WTC11 (cell line): ENCODE data around the gene MIPEP. TPM values are rescaled to one million over a fixed set of nuclear protein-coding genes. Genes with fewer than 3 reads are reported as not detected.

Experiments
- ATAC-seq: fragments of 200-7000 bp; cut with Tn5 transposase; 2 replicates; pipeline ENCODE4 v1.10.0; 2021; ENCODE audit warnings: mild to moderate bottlenecking, moderate library complexity
- CTCF ChIA-PET: fragments of 300-600 bp; sonication (Branson Sonifier 250); formaldehyde crosslinking; loops from one replicate; lab custom pipeline; 2021; ENCODE audit warnings: antibody characterized with exemption; lab: Charles Lee
- POLR2A ChIA-PET: fragments of 350-600 bp; sonication (Branson Sonifier 250); formaldehyde crosslinking; loops from one replicate; lab custom pipeline; 2021; ENCODE audit warnings: antibody characterized with exemption; lab: Charles Lee
- DNase-seq: peaks from one replicate; pipeline ENCODE4 v3.0.0; 2021; ENCODE audit warnings: low spot score
- H3K27ac Mint-ChIP-seq: 2 replicates; pipeline ENCODE4 v1.8.0; 2021; ENCODE audit warnings: mixed read lengths
- H3K27me3 Mint-ChIP-seq: 2 replicates; pipeline ENCODE4 v1.8.0; 2021; ENCODE audit warnings: low read depth, mild to moderate bottlenecking, moderate library complexity, mixed read lengths
- H3K36me3 Mint-ChIP-seq: 2 replicates; pipeline ENCODE4 v1.8.0; 2021; ENCODE audit warnings: mixed read lengths
- H3K4me1 Mint-ChIP-seq: 2 replicates; pipeline ENCODE4 v1.8.0; 2022; ENCODE audit warnings: mixed read lengths
- H3K4me3 Mint-ChIP-seq: 2 replicates; pipeline ENCODE4 v1.8.0; 2021; ENCODE audit warnings: mild to moderate bottlenecking, moderate library complexity, mixed read lengths
- H3K9me3 Mint-ChIP-seq: 2 replicates; pipeline ENCODE4 v1.8.0; 2021; ENCODE audit warnings: mixed read lengths
- ATF1 ChIP-seq: sonication (generic); formaldehyde crosslinking; IDR thresholded peaks from 2 replicates; pipeline ENCODE4 v1.8.1; 2023; ENCODE audit warnings: mild to moderate bottlenecking, moderate library complexity, missing genetic modification reagents
- ATF6 ChIP-seq: sonication (generic); formaldehyde crosslinking; IDR thresholded peaks from 2 replicates; pipeline ENCODE4 v1.8.1; 2023; ENCODE audit warnings: mild to moderate bottlenecking, missing genetic modification reagents
- CREM ChIP-seq: sonication (generic); formaldehyde crosslinking; IDR thresholded peaks from 2 replicates; pipeline ENCODE4 v1.8.1; 2022; ENCODE audit warnings: mild to moderate bottlenecking, missing genetic modification reagents, moderate library complexity
- ESRRA ChIP-seq: sonication (generic); formaldehyde crosslinking; IDR thresholded peaks from 2 replicates; pipeline ENCODE4 v1.8.1; 2022; ENCODE audit warnings: mild to moderate bottlenecking, missing genetic modification reagents, borderline replicate concordance
- ETV6 ChIP-seq: sonication (generic); formaldehyde crosslinking; IDR thresholded peaks from 2 replicates; pipeline ENCODE4 v1.8.1; 2022; ENCODE audit warnings: mild to moderate bottlenecking, missing genetic modification reagents
- GABPB1 ChIP-seq: sonication (generic); formaldehyde crosslinking; IDR thresholded peaks from 2 replicates; pipeline ENCODE4 v1.8.1; 2023; ENCODE audit warnings: mild to moderate bottlenecking, missing genetic modification reagents
- GTF2I ChIP-seq: fragments of 250-450 bp; sonication (Bioruptor Pico); conservative IDR thresholded peaks from 2 replicates; pipeline ENCODE4 v1.4.0; 2021; ENCODE audit warnings: mild to moderate bottlenecking
- HMGA2 ChIP-seq: fragments of 250-450 bp; sonication (Bioruptor Pico); IDR thresholded peaks from 2 replicates; pipeline ENCODE4 v1.4.0; 2021; ENCODE audit warnings: mild to moderate bottlenecking, moderate library complexity
- HMGXB4 ChIP-seq: sonication (generic); formaldehyde crosslinking; IDR thresholded peaks from 2 replicates; pipeline ENCODE4 v1.8.1; 2023; ENCODE audit warnings: mild to moderate bottlenecking, moderate library complexity, missing genetic modification reagents
- MLX ChIP-seq: sonication (generic); formaldehyde crosslinking; IDR thresholded peaks from 2 replicates; pipeline ENCODE4 v1.8.1; 2023; ENCODE audit warnings: mild to moderate bottlenecking, missing genetic modification reagents, moderate library complexity
- NFATC4 ChIP-seq: fragments of 250-450 bp; sonication (Bioruptor Pico); IDR thresholded peaks from 2 replicates; pipeline ENCODE4 v1.9.0; 2021; ENCODE audit warnings: mild to moderate bottlenecking
- NR3C1 ChIP-seq: sonication (generic); formaldehyde crosslinking; conservative IDR thresholded peaks from 2 replicates; pipeline ENCODE4 v1.8.1; 2023; ENCODE audit warnings: low read depth, mild to moderate bottlenecking, missing genetic modification reagents
- PRDM15 ChIP-seq: sonication (generic); formaldehyde crosslinking; IDR thresholded peaks from 2 replicates; pipeline ENCODE4 v1.8.0; 2022; ENCODE audit warnings: missing genetic modification reagents
- ZMAT4 ChIP-seq: fragments of 250-450 bp; sonication (Bioruptor Pico); IDR thresholded peaks from 2 replicates; pipeline ENCODE4 v1.9.0; 2021; ENCODE audit warnings: mild to moderate bottlenecking
- ZNF416 ChIP-seq: fragments of 250-450 bp; sonication (Bioruptor Pico); IDR thresholded peaks from 2 replicates; pipeline ENCODE4 v1.9.0; 2021; ENCODE audit warnings: mild to moderate bottlenecking, inconsistent platforms
- ZNF423 ChIP-seq: fragments of 250-450 bp; sonication (Bioruptor Pico); IDR thresholded peaks from 2 replicates; pipeline ENCODE4 v2.1.2; 2022; ENCODE audit warnings: mild to moderate bottlenecking, moderate library complexity
- ZNF532 ChIP-seq: fragments of 250-450 bp; sonication (Bioruptor Pico); IDR thresholded peaks from 2 replicates; pipeline ENCODE4 v1.9.0; 2021; ENCODE audit warnings: mild to moderate bottlenecking, borderline replicate concordance
- total RNA-seq: library from RNA; stranded (reverse); gene quantifications from 3 replicates; pipeline ENCODE4 v1.2.3, GENCODE V29; 2021

Gene MIPEP
- total RNA-seq, 1 experiment from 2014 or later = 30.5 TPM

GRCh38 chr13:23797276-23797903 is 91.8 kb downstream of the MIPEP start:
- peaks cover 18% of the 10 kb centered on the region for H3K4me1 Mint-ChIP-seq
- no peak overlapping the region for H3K27ac Mint-ChIP-seq
- H3K9me3 Mint-ChIP-seq = peaks cover 28% of the 10 kb centered on the region
- H3K27me3 Mint-ChIP-seq = no peaks in the 10 kb centered on the region; the same call in 1 of the 2 replicates
- peaks cover 34% of the 10 kb centered on the region for H3K36me3 Mint-ChIP-seq
- TF ChIP-seq ZMAT4 (CRISPR knock-in tag) = no peak
- TF ChIP-seq PRDM15 = no peak
- no peak for TF ChIP-seq CREM (CRISPR knock-in tag)
- ChIA-PET POLR2A (no interaction called here), CTCF (no interaction called here)
- DNase-seq (no peak), ATAC-seq (no peak)
- no peak overlapping the region for H3K4me3 Mint-ChIP-seq

- ChIA-PET CTCF (no interaction called here), POLR2A (no interaction called here)
- peaks cover 28% of the 10 kb centered on the region for H3K9me3 Mint-ChIP-seq
- peaks cover 18% of the 10 kb centered on the region for H3K4me1 Mint-ChIP-seq
- no peak for DNase-seq
- no peaks in the 10 kb centered on the region; the same call in 1 of the 2 replicates for H3K27me3 Mint-ChIP-seq
- H3K27ac Mint-ChIP-seq = 0 out of 2 replicates have a peak overlapping the region, but pooled peaks have one; percentile 15
- ATAC-seq = no peak
- TF ChIP-seq ZNF416 (CRISPR knock-in tag) (no peak), NFATC4 (CRISPR knock-in tag) (no peak), ZNF423 (CRISPR knock-in tag) (no peak)
- TF ChIP-seq, all 79 proteins: peak for 0
- H3K36me3 Mint-ChIP-seq = peaks cover 30% of the 10 kb centered on the region
- H3K4me3 Mint-ChIP-seq = no peak overlapping the region
Observed at GRCh38 chr13:23796551-23796950, 92.6 kb downstream of the MIPEP start.

- H3K36me3 Mint-ChIP-seq = peaks cover 25% of the 10 kb centered on the region
- H3K4me3 Mint-ChIP-seq = no peak overlapping the region
- CTCF ChIA-PET = interaction anchor here (1.5 kb wide), 1 partner anchor 53 kb away, joined by 4 read pairs; no protein-coding TSS in a partner anchor
- H3K4me1 Mint-ChIP-seq = peaks cover 18% of the 10 kb centered on the region
- H3K9me3 Mint-ChIP-seq = peaks cover 23% of the 10 kb centered on the region
- H3K27me3 Mint-ChIP-seq = no peaks in the 10 kb centered on the region; the same call in 1 of the 2 replicates
- POLR2A ChIA-PET = no interaction called here
- DNase-seq = no peak
- H3K27ac Mint-ChIP-seq = no peak overlapping the region
- ATAC-seq = no peak
- no peak for TF ChIP-seq ATF1 (CRISPR knock-in tag)
- no peak for TF ChIP-seq ETV6
- TF ChIP-seq NR3C1 = no peak
- no peak for TF ChIP-seq ESRRA (CRISPR knock-in tag)
- TF ChIP-seq ATF6 (CRISPR knock-in tag) = no peak
- TF ChIP-seq HMGXB4 (CRISPR knock-in tag) = no peak
- TF ChIP-seq HMGA2 = no peak
- no peak for TF ChIP-seq GTF2I
- no peak for TF ChIP-seq MLX (CRISPR knock-in tag)
- no peak for TF ChIP-seq GABPB1 (CRISPR knock-in tag)
- no peak for TF ChIP-seq ZNF532 (CRISPR knock-in tag)
Observed at GRCh38 chr13:23794267-23795161, 94.7 kb downstream of the MIPEP start.
